GM18511 (cell line): ENCODE results near the gene SLC22A7.

Source experiments
- ATAC-seq: cut with Tn5 transposase; IDR thresholded peaks from one replicate; pipeline ENCODE4 v1.9.1; 2021; ENCODE audit warnings: mild to moderate bottlenecking, moderate library complexity; ENCODE audit not compliant: unreplicated experiment

The SLC22A7 gene

GRCh38 chr6:43297644-43298564 lies at the start of gene SLC22A7:
SLC22A7 (plus strand) TSS chr6:43298260; CDS start chr6:43298359, 99 bp downstream.
- ATAC-seq = no peak

GRCh38 chr6:43248791-43249190 lies 49.3 kb upstream of the SLC22A7 start:
- ATAC-seq = no peak

GRCh38 chr6:43250992-43251373 lies 47.1 kb upstream of the SLC22A7 start:
- ATAC-seq = no peak

GRCh38 chr6:43253401-43253800 lies 44.7 kb upstream of the SLC22A7 start:
- no peak for ATAC-seq

GRCh38 chr6:43254138-43254817 lies 43.8 kb upstream of the SLC22A7 start:
- no peak for ATAC-seq

- no peak for ATAC-seq
These were observed 43.2 kb upstream of the SLC22A7 start for GRCh38 chr6:43254846-43255245.

- no peak for ATAC-seq
These were observed 42.5 kb upstream of the SLC22A7 start for GRCh38 chr6:43255408-43256054.

- ATAC-seq = no peak
These were observed 41.2 kb upstream of the SLC22A7 start for GRCh38 chr6:43256670-43257366.

- ATAC-seq = no peak
These were observed 40.5 kb upstream of the SLC22A7 start for GRCh38 chr6:43257367-43258145.

- ATAC-seq = no peak
These were observed 39.9 kb upstream of the SLC22A7 start for GRCh38 chr6:43258180-43258579.

GRCh38 chr6:43258807-43259686 lies 39.0 kb upstream of the SLC22A7 start:
- ATAC-seq = no peak

GRCh38 chr6:43260791-43261190 lies 37.3 kb upstream of the SLC22A7 start:
- no peak for ATAC-seq

GRCh38 chr6:43261198-43261597 lies 36.9 kb upstream of the SLC22A7 start:
- ATAC-seq = no peak

- no peak for ATAC-seq
These were observed 35.9 kb upstream of the SLC22A7 start for GRCh38 chr6:43262000-43262779.

- ATAC-seq = no peak
These were observed 35.2 kb upstream of the SLC22A7 start for GRCh38 chr6:43262780-43263313.

- ATAC-seq = no peak
These were observed 34.5 kb upstream of the SLC22A7 start for GRCh38 chr6:43263314-43264178.

- ATAC-seq = no peak
These were observed 33.4 kb upstream of the SLC22A7 start for GRCh38 chr6:43264599-43265145.
